HG02943 (cell line): Measurements from ENCODE around the gene KCNAB3.

ENCODE experiments used
- ATAC-seq: cut with Tn5 transposase; IDR thresholded peaks from one replicate; pipeline ENCODE4 v1.9.1; 2021; ENCODE audit warnings: mild to moderate bottlenecking, low read depth, moderate library complexity; ENCODE audit not compliant: unreplicated experiment

Gene KCNAB3

DNA sequence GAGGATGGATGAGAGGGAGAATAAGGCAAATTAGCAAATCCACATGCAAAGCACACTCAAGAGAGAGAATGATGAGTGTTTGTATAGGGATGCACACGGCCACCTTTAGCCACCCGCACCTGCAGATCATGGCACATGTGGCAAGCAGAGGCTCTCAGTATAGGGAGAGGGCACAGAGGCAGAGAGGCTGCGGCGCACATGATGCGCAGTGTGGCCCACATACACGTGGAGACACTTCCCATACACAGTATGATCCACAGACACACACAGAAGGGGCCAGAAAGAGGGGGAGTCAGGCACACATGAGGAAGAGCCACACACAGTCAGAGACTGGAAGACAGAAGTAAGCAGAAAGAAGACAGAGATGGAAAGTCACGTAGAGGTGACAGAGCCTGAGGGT, 47.6 kb downstream of the KCNAB3 start:
- no peak for ATAC-seq

DNA sequence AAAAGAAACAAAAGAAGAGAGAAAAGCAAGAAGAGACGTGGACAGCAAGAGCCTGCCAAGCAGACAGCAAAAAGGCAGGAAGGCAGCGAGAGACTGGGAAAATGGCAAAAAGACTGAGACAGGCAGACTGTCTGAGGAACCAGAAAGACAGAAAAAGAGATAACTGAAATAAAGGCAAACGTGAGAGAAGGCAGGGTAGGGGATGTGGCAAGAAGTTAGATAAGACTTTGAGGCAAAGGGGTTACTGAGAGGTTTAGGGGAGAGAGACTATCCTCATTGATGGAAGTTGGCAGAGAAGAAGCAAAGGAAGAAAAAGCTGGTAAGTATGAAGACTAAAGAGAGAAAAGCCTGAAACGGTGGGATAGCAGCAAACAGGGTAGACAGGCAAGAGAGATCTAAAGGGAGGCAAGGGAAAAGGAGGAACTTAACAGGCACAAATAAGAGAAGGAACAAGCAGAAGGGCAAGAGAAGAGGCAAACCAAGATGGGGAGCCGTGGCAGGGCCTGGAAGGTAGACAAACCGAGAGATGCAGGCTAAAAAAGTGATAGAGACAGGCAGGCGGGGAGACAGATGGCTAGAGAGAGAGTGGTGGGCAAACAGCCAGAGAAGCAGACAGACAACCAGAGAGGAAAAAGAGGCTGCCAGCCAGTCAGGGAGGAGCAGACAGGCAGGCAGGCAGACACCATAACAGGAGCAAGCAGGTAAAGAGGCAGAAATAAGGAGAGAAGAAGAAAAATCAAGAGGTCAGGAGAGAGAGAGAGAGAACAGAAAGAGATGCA, 48.2 kb downstream of the KCNAB3 start:
- no peak for ATAC-seq

DNA sequence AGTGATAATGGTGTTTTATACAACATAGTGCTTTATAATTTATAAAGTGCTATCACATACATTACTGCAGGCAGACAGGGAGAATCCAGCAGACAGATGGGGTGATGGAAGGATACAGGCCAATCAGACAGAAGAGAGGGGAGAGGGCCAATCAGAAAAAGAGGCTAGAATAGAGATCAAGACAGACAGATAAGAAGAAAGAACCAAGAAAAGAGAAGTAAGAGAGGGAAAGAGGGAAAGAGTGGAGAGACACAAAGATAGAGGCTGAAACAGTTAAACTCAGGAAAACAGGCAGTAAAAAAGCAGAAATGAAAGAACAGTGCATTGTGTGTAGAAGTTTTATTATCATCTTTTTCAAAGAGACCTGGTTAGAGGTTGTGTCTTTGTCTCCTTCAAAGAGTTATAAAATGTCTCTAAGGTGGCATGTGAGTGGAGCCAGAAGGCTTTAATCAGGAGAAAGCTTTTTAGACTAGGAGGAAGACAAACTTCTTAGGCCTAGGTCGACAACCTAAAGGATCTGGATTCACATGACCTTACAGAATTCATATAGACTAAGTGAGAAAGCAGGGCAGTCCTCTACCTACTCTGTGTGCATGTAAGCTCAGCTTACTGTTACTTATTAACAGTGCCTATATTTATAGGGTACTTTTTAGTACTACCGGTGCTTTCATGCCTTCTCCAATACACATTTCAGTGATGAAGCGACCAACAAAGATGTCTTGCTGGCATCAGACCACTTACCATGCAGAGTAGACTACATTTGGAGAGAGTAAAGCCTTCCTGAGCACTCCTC, 49.4 kb downstream of the KCNAB3 start:
- ATAC-seq, result no peak

DNA sequence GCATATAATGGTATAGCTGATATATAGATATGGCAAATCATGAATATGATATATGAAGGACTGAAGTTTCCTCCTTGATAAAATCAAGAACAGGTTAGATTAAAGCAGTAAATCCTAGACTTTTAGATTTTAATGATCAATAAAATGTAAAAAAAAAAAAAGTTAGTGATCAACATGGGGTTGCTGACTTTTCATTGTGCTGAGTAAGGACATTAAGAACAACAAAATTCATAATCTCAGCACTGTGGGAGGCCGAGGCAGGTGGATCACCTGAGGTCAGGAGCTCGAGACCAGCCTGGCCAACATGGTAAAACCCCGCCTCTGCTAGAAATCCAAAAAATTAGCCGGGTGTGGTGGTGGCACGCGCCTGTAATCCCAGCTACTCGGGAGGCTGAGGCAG, 51.4 kb downstream of the KCNAB3 start:
- no peak for ATAC-seq

DNA sequence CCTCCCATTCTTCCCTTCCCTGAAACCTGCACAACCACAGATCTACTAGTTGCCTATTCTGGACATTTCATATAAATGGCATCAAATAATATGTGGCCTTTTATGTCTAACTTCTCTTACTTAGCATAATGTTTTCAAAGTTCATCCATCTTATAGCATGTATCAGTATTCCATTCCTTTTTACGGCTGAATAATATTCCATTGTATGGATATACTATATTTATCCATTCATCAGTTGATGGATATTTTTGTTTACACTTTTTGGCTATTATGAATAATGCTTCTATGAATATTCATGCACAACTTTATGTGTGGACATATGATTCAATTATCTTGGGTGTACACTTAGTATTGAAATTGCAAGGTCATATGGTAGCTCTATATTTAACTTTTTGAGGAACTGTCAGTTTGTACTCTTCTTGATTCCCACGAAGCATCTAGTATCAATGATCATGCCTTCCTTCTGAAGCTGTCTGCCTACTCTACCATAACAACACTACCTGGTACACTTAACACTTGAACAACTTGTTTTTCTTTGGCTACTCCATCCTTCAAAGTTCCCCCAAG, 53.8 kb downstream of the KCNAB3 start:
- no peak for ATAC-seq

DNA sequence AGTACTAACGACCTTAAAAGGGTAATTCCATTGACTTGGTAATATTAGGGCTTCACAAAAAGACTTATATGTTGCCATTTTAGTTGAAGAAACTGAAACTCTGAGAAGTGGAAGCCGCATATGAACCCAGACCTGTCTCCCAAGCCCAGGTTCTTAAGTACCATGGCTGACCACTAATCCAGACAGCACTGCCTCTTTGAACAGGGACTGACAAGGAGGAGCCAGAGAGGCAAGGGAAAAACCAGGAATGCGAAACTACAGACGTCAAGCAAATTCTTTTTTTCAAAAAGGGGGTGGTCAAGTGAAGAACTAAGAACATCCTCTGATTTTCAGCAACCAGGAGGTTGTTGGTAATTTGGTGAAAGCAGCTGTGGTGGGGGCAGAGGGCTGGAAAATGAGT, 56.6 kb downstream of the KCNAB3 start:
- no peak for ATAC-seq
